Body of pancreas (tissue), 4 donors: ENCODE results near the gene AP1M1.

Source experiments
- CTCF ChIP-seq, 7 experiments: fragments of 450-650 bp in 4 of 7; fragments of 200-600 bp in 3 of 7; sonication (generic) in 3 of 7; IDR thresholded peaks; one replicate each; pipeline ENCODE4 v1.5.1; 2016 to 2019; ENCODE audit warnings: antibody characterized with exemption in 7 of 7
- POLR2A ChIP-seq, 3 donors: fragments of 450-650 bp; IDR thresholded peaks; one replicate each; pipeline ENCODE4 v1.6.1; 2016; ENCODE audit warnings: antibody characterized with exemption in 3 of 3, mild to moderate bottlenecking in 2 of 3

DNA sequence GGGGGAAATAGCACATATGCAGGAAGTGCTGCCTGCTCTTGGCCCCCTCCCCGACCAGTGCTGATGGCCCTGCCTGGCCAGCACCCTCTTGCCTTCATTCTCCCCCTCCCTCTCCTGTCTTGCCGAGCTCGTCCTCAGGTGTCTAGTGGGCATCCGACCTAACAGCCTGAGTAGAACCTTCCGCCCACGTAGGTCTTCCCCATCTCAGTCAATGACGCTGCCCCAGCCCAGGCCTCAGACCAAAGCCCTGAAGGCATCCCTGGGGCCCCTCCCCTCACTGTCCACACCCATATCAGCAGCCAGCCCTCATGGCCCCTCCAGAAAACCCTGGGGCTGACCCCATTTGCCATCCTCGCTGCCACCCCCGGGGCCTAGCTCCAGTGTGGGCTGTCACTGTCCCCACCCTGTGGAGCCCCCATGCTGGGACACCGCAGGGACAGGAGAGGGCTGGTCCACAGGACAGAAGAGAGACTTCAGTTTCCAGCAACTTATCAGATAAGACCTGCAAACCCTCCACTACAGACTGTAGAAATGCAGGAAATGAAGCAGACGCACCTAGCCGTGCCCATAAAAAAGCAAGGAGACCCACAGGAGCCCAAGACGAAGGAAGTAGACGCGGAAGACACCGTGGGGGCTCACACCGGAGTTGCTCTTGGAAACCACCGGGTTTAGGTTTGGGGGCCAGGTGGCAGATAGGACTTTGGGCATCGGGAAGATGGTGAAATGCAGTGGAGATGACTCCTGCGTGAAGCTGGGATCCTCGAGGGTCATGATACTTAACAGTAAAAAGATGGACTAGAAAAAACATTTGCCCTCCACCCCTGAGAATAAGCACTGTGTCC lies 38.3 kb downstream of the AP1M1 start:
- TF ChIP-seq CTCF (IDR thresholded peaks at IDR 0.05) (no peak), POLR2A (IDR thresholded peaks at IDR 0.05) (no peak)
